ENCODE data around the gene CD200R1.
A peak's percentile ranks its signal among the peaks of the same experiment; 100 is the strongest.

CD200R1 gene

DNA sequence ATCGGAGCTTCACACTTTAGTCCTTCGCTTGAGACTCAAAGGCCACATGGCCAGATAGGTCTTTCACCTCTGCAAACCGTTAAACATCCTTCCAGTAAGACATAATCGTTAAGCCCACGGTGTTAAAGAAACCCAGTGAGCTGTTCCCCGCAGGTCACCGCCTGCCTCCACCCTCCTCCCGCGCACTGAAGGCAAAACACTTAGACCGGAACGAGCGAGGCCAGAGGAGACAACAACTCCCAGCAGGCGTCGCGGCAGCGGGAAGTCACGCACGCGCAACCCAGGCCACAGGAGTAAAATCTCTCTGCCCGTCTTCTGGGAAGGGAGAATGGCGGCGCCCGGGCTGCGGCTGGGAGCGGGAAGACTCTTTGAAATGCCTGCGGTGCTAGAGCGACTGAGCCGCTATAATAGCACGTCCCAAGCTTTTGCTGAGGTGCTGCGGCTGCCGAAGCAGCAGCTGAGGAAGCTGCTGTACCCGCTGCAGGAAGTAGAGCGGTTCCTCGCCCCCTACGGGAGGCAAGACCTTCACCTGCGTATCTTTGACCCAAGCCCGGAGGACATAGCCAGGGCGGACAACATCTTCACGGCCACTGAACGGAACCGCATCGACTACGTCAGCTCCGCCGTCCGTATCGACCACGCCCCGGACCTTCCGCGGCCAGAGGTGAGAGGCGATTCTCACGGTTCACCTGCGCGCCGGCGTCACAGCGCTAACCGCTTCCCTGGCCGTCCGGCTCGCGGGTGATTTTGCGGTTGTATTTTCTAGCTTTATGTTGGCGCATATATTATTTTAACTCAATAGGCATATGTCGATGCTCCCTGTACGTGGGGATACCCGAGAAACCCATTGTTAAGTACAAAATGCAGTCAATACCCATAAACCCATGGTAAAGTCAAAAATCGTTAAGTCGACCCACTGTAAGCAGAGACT is 16.0 kb upstream of the CD200R1 start, which contains the start of gene GTPBP8:
Gene GTPBP8 (plus strand): TSS at position 313 of the 931 bp plus-strand sequence. CDS start 16 bp downstream, at position 329.
- Mint-ChIP-seq H3K27me3 (no peaks in the 10 kb centered on the region), H3K4me3 (peak within 1 kb of the TSS; percentile 86), H3K4me1 (peaks cover 47% of the 10 kb centered on the region), H3K27ac (ENCODE audit: low read depth) (peak within 1 kb of the TSS; percentile 91), H3K36me3 (ENCODE audit: insufficient read depth) (peaks cover 20% of the 10 kb centered on the region), H3K9me3 (no peaks in the 10 kb centered on the region)
- peak; percentile 82 for ATAC-seq (replicated peaks; ENCODE audit: extremely low read depth, poor library complexity, severe bottlenecking)
- peak; percentile 62 to 63 for DNase-seq (ENCODE audit: low spot score in 2 of 2)

DNA sequence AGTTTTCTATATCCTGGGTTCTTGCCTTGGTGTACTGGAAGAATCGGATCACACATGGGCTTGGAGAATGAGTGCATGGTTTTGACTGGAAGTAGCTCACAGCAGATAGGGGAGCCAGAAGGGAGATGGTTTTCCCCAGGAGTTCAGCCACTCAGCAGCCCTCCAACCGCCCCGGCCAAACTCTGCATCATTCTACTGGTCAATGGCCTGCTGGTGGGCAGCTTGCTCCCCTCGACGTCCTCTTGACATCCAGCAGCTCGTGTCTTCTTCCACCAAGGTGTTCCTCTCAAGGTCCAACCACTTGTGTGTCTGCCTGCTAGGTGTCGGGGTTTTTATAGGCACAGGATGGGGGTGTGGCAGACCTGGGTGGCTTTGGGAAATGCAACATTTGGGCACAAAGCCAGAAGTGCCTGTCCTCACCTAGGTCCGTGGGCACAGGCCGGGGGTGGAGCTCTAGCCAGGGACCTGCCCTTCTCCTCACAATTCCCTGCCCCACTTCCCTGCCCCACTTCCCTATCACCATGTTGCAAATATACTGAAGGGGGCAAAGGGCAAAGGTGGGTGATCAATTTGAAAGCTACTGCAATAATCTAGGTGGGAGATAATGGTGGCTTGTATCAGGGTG is 12.9 kb upstream of the CD200R1 start:
- no peak overlapping the region for H3K27ac Mint-ChIP-seq (ENCODE audit: low read depth)
- no peak overlapping the region for H3K4me3 Mint-ChIP-seq
- ATAC-seq (replicated peaks; ENCODE audit: extremely low read depth, poor library complexity, severe bottlenecking), result no peak
- no peaks in the 10 kb centered on the region for H3K9me3 Mint-ChIP-seq
- peaks cover 51% of the 10 kb centered on the region for H3K4me1 Mint-ChIP-seq
- H3K27me3 Mint-ChIP-seq, result no peaks in the 10 kb centered on the region
- H3K36me3 Mint-ChIP-seq (ENCODE audit: insufficient read depth), result peaks cover 10% of the 10 kb centered on the region
- DNase-seq (ENCODE audit: low spot score in 2 of 2), result no peak

GRCh38 chr3:112984485-112984884 is 9.6 kb upstream of the CD200R1 start:
- no peaks in the 10 kb centered on the region for H3K9me3 Mint-ChIP-seq
- peak overlapping the region; percentile 66 for H3K27ac Mint-ChIP-seq (ENCODE audit: low read depth)
- no peaks in the 10 kb centered on the region for H3K27me3 Mint-ChIP-seq
- DNase-seq (ENCODE audit: low spot score in 2 of 2) (no peak), ATAC-seq (replicated peaks; ENCODE audit: extremely low read depth, poor library complexity, severe bottlenecking) (no peak)
- H3K4me1 Mint-ChIP-seq, result peaks cover 38% of the 10 kb centered on the region
- H3K36me3 Mint-ChIP-seq (ENCODE audit: insufficient read depth), result no peaks in the 10 kb centered on the region
- H3K4me3 Mint-ChIP-seq, result no peak overlapping the region

GRCh38 chr3:112982710-112983109 is 7.8 kb upstream of the CD200R1 start:
- Mint-ChIP-seq H3K4me3 (no peak overlapping the region), H3K36me3 (ENCODE audit: insufficient read depth) (no peaks in the 10 kb centered on the region), H3K4me1 (peaks cover 53% of the 10 kb centered on the region), H3K27me3 (no peaks in the 10 kb centered on the region), H3K27ac (ENCODE audit: low read depth) (no peak overlapping the region), H3K9me3 (no peaks in the 10 kb centered on the region)
- no peak for ATAC-seq (replicated peaks; ENCODE audit: extremely low read depth, poor library complexity, severe bottlenecking)
- no peak for DNase-seq (ENCODE audit: low spot score in 2 of 2)

- no peaks in the 10 kb centered on the region for H3K9me3 Mint-ChIP-seq
- peaks cover under 1% of the 10 kb centered on the region for H3K36me3 Mint-ChIP-seq (ENCODE audit: insufficient read depth)
- H3K4me3 Mint-ChIP-seq, result no peak overlapping the region
- peaks cover 63% of the 10 kb centered on the region for H3K4me1 Mint-ChIP-seq
- DNase-seq (ENCODE audit: low spot score in 2 of 2), result no peak
- ATAC-seq (replicated peaks; ENCODE audit: extremely low read depth, poor library complexity, severe bottlenecking), result no peak
- no peaks in the 10 kb centered on the region for H3K27me3 Mint-ChIP-seq
- no peak overlapping the region for H3K27ac Mint-ChIP-seq (ENCODE audit: low read depth)
These were observed 5.2 kb upstream of the CD200R1 start for GRCh38 chr3:112980080-112980479.

DNA sequence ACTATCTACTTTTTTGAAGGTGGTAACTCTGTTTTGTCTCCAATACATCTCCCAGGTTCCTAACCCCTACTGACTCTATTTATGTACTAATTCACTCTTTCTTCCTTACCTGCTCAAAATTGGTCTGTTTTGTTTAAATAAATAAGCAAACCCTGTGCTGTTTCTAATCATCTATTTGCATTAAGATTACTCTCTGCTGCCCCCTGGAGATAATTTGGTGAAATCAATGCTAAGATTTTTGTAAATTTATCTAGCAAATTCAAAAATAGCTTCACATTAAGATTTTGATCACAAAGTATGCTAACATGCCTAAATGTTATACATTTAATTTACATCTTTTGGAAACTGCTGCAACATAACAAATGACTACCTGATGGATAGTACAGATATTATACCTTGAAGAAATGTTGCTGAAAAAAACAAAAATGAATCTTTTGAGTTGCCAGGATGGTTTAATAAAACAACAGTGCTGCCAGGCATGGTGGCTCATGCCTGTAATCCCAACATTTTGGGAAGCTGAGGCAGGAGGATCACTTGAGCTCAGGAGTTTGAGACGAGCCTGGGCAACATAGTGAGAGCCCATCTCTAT is 4.4 kb upstream of the CD200R1 start:
- Mint-ChIP-seq H3K36me3 (ENCODE audit: insufficient read depth) (peaks cover 2% of the 10 kb centered on the region), H3K9me3 (no peaks in the 10 kb centered on the region), H3K4me3 (no peak overlapping the region), H3K27ac (ENCODE audit: low read depth) (no peak overlapping the region), H3K4me1 (peaks cover 63% of the 10 kb centered on the region), H3K27me3 (no peaks in the 10 kb centered on the region)
- DNase-seq (ENCODE audit: low spot score in 2 of 2), result no peak
- no peak for ATAC-seq (replicated peaks; ENCODE audit: extremely low read depth, poor library complexity, severe bottlenecking)

DNA sequence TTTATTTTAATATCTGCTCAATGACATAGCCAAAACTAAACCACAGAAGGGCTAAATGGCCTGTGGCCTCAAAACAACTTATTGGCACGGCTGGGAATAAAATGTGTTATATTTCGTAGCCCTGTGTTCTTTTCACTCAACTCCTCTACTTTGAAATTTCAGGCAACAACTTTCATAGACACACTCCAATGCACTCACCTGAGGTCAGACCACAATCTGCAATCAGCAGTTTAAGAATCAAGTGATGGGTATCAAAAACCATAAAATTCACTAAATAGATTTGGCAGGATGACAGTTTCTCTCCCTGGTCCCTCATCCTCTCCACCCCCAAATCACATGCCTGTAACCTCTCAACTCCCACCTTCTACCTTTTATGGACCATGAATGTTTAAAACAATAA is 2.0 kb upstream of the CD200R1 start:
- DNase-seq (ENCODE audit: low spot score in 2 of 2) (no peak), ATAC-seq (replicated peaks; ENCODE audit: extremely low read depth, poor library complexity, severe bottlenecking) (no peak)
- Mint-ChIP-seq H3K27me3 (no peaks in the 10 kb centered on the region), H3K9me3 (no peaks in the 10 kb centered on the region), H3K4me1 (peaks cover 61% of the 10 kb centered on the region), H3K27ac (ENCODE audit: low read depth) (peak overlapping the region; percentile 92), H3K36me3 (ENCODE audit: insufficient read depth) (peaks cover 2% of the 10 kb centered on the region), H3K4me3 (peak overlapping the region; percentile 93)

- H3K9me3 Mint-ChIP-seq, result no peaks in the 10 kb centered on the region
- DNase-seq (ENCODE audit: low spot score in 2 of 2) (no peak), ATAC-seq (replicated peaks; ENCODE audit: extremely low read depth, poor library complexity, severe bottlenecking) (no peak)
- H3K36me3 Mint-ChIP-seq (ENCODE audit: insufficient read depth), result peaks cover 2% of the 10 kb centered on the region
- H3K27ac Mint-ChIP-seq (ENCODE audit: low read depth), result peak overlapping the region; percentile 92
- no peaks in the 10 kb centered on the region for H3K27me3 Mint-ChIP-seq
- H3K4me1 Mint-ChIP-seq, result peaks cover 71% of the 10 kb centered on the region
- H3K4me3 Mint-ChIP-seq, result peak overlapping the region; percentile 93
These were observed 1.1 kb upstream of the CD200R1 start for GRCh38 chr3:112976001-112976400.

DNA sequence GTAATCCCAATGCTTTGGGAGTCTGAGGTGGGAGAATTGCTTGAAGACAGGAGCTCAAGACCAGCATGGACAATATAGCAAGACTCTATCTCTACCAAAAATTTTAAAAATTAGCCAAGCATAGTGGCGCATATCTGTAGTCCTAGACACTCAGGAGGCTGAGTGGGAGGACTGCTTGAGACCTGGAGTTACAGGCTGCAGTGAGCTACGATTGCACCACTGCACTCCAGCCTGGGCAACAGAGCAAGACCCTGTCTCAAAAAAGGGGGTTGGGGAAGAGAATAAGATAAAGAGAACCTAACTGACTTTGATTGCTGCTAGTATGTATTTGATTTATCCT is 755 bp downstream of the CD200R1 start:
- Mint-ChIP-seq H3K9me3 (no peaks in the 10 kb centered on the region), H3K36me3 (ENCODE audit: insufficient read depth) (peaks cover 2% of the 10 kb centered on the region), H3K27ac (ENCODE audit: low read depth) (peak overlapping the region; percentile 92), H3K4me3 (peak overlapping the region; percentile 93), H3K4me1 (peaks cover 76% of the 10 kb centered on the region), H3K27me3 (no peaks in the 10 kb centered on the region)
- DNase-seq (ENCODE audit: low spot score in 2 of 2), result no peak
- no peak for ATAC-seq (replicated peaks; ENCODE audit: extremely low read depth, poor library complexity, severe bottlenecking)

GRCh38 chr3:112973325-112974177 is 1.4 kb downstream of the CD200R1 start:
- H3K36me3 Mint-ChIP-seq (ENCODE audit: insufficient read depth), result peaks cover 2% of the 10 kb centered on the region
- no peak for DNase-seq (ENCODE audit: low spot score in 2 of 2)
- no peaks in the 10 kb centered on the region for H3K9me3 Mint-ChIP-seq
- peaks cover 77% of the 10 kb centered on the region for H3K4me1 Mint-ChIP-seq
- ATAC-seq (replicated peaks; ENCODE audit: extremely low read depth, poor library complexity, severe bottlenecking), result peak; percentile 83
- peak overlapping the region; percentile 93 for H3K4me3 Mint-ChIP-seq
- H3K27ac Mint-ChIP-seq (ENCODE audit: low read depth), result peak overlapping the region; percentile 92
- H3K27me3 Mint-ChIP-seq, result no peaks in the 10 kb centered on the region

DNA sequence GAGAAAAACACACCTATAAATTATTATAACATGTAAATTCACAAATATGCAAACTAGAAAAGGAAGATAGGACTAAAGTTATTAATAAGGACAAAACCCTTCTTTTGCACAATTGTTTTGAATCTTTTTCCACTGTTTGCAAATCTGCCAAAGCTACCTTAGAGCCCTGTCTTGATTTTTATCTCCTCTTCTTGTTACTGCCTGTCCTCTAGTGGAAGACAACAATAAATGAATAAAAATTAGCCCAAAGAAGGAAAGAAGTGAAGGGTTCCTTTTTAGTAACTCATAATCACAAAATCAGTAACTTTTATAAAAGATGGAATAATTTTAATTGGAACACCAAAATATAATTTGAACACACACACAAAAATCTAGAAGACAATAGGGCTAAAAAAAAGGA is 2.7 kb downstream of the CD200R1 start:
- H3K4me1 Mint-ChIP-seq, result peaks cover 72% of the 10 kb centered on the region
- DNase-seq (ENCODE audit: low spot score in 2 of 2), result no peak
- peak overlapping the region; percentile 29 for H3K27ac Mint-ChIP-seq (ENCODE audit: low read depth)
- peaks cover 2% of the 10 kb centered on the region for H3K36me3 Mint-ChIP-seq (ENCODE audit: insufficient read depth)
- no peak for ATAC-seq (replicated peaks; ENCODE audit: extremely low read depth, poor library complexity, severe bottlenecking)
- no peaks in the 10 kb centered on the region for H3K9me3 Mint-ChIP-seq
- peak overlapping the region; percentile 93 for H3K4me3 Mint-ChIP-seq
- H3K27me3 Mint-ChIP-seq, result no peaks in the 10 kb centered on the region

DNA sequence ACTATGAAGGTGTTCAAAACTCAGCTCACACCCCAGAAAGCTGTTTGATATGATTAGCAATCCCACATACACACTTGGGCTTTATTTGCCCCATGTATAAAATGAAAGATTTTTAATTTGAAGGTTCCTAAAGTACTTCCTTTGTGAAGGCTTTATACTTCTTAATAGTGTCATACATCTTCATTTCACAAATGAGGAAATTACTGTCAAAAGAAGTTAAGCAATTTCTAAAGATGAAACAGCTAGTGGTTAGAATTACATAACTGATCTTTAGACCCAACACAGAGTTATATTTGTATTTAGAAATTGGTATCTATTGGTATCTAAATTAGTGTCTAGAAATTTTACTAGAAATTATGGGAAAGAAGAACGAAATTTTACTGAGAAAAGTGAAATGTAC is 7.1 kb downstream of the CD200R1 start:
- no peaks in the 10 kb centered on the region for H3K27me3 Mint-ChIP-seq
- peaks cover 4% of the 10 kb centered on the region for H3K36me3 Mint-ChIP-seq (ENCODE audit: insufficient read depth)
- peak overlapping the region; percentile 66 for H3K27ac Mint-ChIP-seq (ENCODE audit: low read depth)
- ATAC-seq (replicated peaks; ENCODE audit: extremely low read depth, poor library complexity, severe bottlenecking) (no peak), DNase-seq (ENCODE audit: low spot score in 2 of 2) (no peak)
- H3K9me3 Mint-ChIP-seq, result peaks cover 11% of the 10 kb centered on the region
- H3K4me3 Mint-ChIP-seq, result no peak overlapping the region
- H3K4me1 Mint-ChIP-seq, result peaks cover 45% of the 10 kb centered on the region
